Ureter (tissue), 1 donor: Measurements from ENCODE around the gene EXD3. TPM values are rescaled to one million over a fixed set of nuclear protein-coding genes. Genes with fewer than 3 reads are reported as not detected.
"Not testable (repeated sequence)": the region's sequence is repeated elsewhere in the genome, so short reads cannot be mapped to it uniquely, and the experiment has no call there.

ENCODE experiments used
- DNase-seq: peaks from one replicate; pipeline ENCODE4 v3.0.0-alpha.2; 2020; ENCODE audit warnings: low spot score
- total RNA-seq: library from RNA; stranded (reverse); gene quantifications from one replicate; pipeline ENCODE4 v1.2.4, GENCODE V29; 2023
- donor health status: DM: yes; HTN: yes; CAD: no.

The EXD3 gene
- total RNA-seq, 1 donor from 2014 or later: 43.0 TPM

DNA sequence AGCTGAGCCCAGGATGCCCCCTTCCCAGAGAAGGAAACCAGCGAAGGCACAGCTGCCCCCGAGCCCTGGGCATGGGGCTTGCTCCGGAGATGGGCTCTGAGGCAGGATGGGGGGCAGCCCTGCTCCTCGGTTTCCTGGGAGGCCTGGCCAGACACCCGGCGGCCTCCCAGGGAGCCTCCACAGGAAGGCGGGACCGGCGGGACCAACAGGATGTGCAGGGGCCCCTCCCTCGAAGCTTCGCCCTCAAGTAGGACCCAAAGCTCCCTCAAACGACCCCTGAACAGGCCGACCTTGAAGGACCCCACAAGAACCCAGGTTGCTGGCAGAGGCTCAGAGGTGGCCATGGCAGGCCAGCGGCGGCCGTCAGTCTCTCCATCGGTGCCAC, 11.7 kb downstream of the EXD3 start:
- no peak for DNase-seq

GRCh38 chr9:137410891-137411249, 12.1 kb downstream of the EXD3 start:
- no peak for DNase-seq

- DNase-seq: not testable (repeated sequence)
These were observed 12.6 kb downstream of the EXD3 start for GRCh38 chr9:137410236-137410890.

- DNase-seq: no peak
These were observed 13.4 kb downstream of the EXD3 start for GRCh38 chr9:137409515-137409914.

DNA sequence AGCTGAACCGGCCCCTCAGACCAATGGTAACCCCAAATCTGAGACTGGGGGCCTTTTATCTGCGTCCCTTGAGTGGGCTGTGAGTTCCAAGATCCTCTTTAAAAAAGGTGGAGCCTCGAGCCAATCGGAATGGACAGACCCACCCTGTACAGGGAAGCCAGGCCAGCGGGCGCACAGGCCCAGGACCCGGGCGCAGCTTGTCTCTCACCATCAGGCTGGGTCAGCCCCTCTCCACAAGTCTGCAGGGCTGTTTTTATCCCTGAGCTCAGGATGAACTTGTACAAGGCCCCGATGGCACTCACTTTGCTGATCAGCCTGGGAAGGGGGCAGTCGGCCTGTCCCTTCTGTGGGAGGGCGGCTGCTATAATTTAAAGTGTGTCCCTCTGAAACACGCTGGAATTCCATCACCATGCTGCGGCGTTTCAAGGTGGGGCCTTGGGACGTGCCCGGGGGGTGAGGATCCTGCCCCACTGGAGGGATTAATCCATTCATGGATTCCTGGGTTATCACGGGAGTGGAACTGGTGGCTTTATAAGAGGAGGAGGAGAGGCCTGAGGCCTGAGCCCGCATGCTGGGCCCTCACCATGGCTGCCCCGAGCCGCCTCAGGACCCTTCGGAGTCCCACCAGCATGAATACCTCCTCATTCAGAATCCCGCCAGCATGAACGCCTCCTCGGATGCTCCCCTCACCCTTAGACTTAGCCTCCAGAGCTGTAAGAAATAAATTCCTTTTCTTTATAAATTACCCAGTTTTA, 14.1 kb downstream of the EXD3 start:
- DNase-seq: no peak

GRCh38 chr9:137407590-137408300, 15.2 kb downstream of the EXD3 start:
- no peak for DNase-seq

DNA sequence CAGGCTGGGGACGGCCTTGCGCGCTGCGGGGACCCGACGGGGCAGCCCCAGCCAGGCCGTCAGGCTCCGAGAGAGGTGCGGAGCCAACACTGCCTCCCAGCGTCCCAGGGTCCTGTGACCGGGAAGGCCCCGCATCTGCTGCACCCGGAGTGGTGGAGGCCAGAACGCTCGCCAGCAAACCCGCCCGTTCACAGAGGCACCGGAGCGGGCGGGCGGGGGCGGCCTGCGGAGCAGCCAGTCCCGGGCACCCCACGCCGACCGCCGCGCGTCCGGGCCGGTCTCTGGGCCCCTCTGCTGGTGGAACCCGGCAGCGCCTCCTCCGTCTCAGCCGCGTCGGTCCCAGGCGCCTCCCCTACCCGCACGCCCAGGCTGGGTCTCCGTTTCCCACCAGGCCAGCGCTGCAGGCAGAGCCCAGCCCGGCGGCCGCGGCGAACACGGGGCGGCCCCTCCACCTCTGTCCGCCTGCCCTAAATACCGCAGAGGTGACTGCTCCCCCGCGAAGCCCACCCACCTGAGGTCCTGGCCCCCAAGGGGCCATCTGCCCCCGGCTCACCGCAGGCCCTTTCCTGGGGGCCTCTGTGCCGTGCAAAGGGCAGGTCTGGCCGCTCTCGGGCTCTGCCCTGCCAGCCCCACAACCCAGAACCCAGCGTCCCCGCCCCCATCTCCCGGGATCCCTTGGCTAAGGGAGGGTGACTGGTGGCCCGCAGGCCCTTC, 15.9 kb downstream of the EXD3 start:
- no peak for DNase-seq

GRCh38 chr9:137406085-137406760, 16.7 kb downstream of the EXD3 start:
- no peak for DNase-seq

- DNase-seq: no peak
These were observed 17.3 kb downstream of the EXD3 start for GRCh38 chr9:137405677-137406081.

- no peak for DNase-seq
These were observed 17.9 kb downstream of the EXD3 start for GRCh38 chr9:137404961-137405567.

GRCh38 chr9:137403269-137403668, 19.7 kb downstream of the EXD3 start:
- no peak for DNase-seq

DNA sequence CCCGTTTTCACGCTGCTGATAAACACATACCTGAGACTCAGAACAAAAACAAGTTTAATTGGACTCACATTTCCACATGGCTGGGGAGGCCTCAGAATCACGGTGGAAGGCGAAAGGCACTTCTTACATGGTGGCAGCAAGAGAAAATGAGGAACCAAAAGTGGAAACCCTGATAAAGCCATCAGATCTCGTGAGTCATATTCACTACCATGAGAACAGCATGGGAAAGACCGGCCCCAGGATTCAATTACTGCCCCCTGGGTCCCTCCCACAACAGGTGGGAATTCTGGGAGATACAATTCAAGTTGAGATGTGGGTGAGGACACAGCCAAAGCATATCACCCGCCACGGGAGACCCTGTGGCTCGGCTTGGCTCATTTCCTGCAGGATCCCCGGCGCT, 20.2 kb downstream of the EXD3 start:
- no peak for DNase-seq

- DNase-seq: no peak
These were observed 24.1 kb downstream of the EXD3 start for GRCh38 chr9:137398561-137399468.

DNA sequence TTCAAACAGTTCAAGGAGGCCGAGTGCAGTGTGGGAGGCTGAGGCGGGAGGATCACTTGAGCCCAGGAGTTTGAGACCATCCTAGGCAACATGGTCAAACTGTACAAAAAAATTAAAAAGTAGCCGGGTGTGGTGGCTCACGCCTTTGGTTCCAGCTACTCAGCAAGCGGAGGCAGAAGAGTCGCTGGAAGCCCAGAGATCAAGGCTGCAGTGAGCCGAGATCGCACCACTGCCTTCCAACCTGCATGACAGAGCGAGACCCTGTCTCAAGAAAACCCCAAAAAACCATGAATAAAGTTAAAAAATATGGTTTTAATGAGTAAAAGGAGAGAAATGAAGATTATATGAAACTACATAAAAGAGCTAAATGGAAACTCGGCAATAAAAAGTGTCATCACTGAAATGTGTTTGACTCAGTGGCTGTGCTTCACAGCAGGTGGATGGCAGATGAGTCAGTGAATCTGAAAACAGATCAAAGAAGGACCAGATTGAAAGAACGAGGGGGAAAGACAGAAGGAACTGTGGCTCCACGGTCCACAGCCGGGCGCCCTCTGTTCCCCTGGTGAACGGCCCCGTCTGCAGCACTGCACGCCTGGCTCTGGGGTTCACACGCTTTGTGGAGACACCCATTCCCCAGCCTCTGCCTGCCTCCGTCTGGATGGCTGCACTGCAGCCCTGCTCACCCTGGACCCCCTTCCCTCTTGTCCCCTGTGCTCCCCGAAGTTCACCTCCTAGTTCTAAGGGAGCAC, 25.1 kb downstream of the EXD3 start:
- DNase-seq: no peak

GRCh38 chr9:137396634-137397367, 26.2 kb downstream of the EXD3 start:
- DNase-seq: no peak

- no peak for DNase-seq
These were observed 26.7 kb downstream of the EXD3 start for GRCh38 chr9:137396227-137396626.

- no peak for DNase-seq
These were observed 27.3 kb downstream of the EXD3 start for GRCh38 chr9:137395666-137396010.

DNA sequence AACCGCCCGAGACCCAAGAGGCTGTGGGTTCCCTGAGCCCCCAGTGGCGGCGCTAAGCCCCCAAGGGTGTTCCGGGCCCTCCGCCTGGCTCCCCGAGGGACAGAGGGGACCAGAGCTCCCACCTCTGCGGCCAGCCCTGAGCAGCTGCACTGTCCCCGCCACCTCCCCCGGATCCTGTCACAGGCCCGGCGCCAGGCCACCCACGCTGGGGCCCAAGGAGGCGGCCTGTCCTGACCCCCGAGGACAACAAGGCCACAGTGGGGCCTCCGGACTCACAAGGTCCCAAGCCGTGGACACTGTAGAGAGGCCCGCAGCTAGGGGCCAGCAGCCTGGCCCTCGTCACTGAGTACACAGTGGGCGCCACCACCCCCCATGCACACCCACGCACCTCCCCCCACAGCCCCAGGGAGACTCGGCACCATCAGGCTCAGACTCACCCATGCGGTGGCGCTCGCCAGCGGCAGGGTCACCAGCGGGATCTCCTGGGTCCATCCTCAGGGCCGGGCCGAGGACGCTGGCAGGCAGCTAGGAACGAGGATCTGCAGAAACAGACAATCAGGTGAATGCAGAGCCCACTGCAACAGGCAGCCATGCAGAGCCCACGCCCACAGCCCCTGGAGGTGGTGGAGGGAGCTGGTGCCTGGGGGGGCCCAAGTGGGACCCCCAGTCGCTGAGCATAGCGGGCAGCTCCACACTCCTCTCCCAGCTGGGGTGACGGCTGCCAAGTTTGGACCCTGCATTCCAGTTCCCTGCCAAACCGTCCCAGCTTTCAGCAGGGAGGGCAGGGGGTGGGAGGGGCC, 27.9 kb downstream of the EXD3 start:
- no peak for DNase-seq
